Upper lobe of left lung (tissue), 4 donors: Measurements from ENCODE around the gene NAAA.

Experiments used
- CTCF ChIP-seq, 6 experiments: fragments of 450-650 bp in 4 of 6; fragments of 200-600 bp in 2 of 6; sonication (generic) in 2 of 6; IDR thresholded peaks; one replicate each; pipeline ENCODE4 v1.5.1; 2016 to 2019; ENCODE audit warnings: antibody characterized with exemption in 6 of 6
- EP300 ChIP-seq, 4 donors: sonication (generic); formaldehyde crosslinking; IDR thresholded peaks; one replicate each; pipeline ENCODE4 v1.5.1; 2017; ENCODE audit warnings: antibody characterized with exemption in 4 of 4, control low read depth in 2 of 4
- POLR2A ChIP-seq, 4 donors: fragments of 450-650 bp; IDR thresholded peaks; one replicate each; pipeline ENCODE4 v1.5.1; 2016 to 2017; ENCODE audit warnings: antibody characterized with exemption in 4 of 4, mild to moderate bottlenecking in 2 of 4
- POLR2AphosphoS5 ChIP-seq, 2 donors: sonication (generic); formaldehyde crosslinking; IDR thresholded peaks; one replicate each; pipeline ENCODE4 v1.5.1; 2017; ENCODE audit warnings: antibody characterized with exemption in 2 of 2

- TF ChIP-seq POLR2AphosphoS5 (IDR thresholded peaks at IDR 0.05) (no peak), POLR2A (IDR thresholded peaks at IDR 0.05) (no peak), CTCF (IDR thresholded peaks at IDR 0.05) (no peak), EP300 (IDR thresholded peaks at IDR 0.05) (no peak)
These were observed 18.2 kb downstream of the NAAA start for GRCh38 chr4:75922588-75922987.
